Chondrocyte (in vitro differentiated cells): ENCODE measurements around the gene COL20A1. TPM values are rescaled to one million over a fixed set of nuclear protein-coding genes. Genes with fewer than 3 reads are reported as not detected.
A peak's percentile ranks its signal among the peaks of the same experiment; 100 is the strongest.

Experiments
- DNase-seq: peaks from one replicate; pipeline ENCODE4 v3.0.0; 2021; ENCODE audit warnings: mixed read lengths, low spot score
- H3K27ac Mint-ChIP-seq: one replicate; pipeline ENCODE4 v1.8.0; 2021; ENCODE audit warnings: mild to moderate bottlenecking, moderate library complexity, mixed read lengths; ENCODE audit not compliant: unreplicated experiment
- H3K27me3 Mint-ChIP-seq: 2 replicates; pipeline ENCODE4 v1.8.0; 2021; ENCODE audit warnings: low read depth, mixed read lengths
- H3K36me3 Mint-ChIP-seq: 2 replicates; pipeline ENCODE4 v1.8.0; 2021; ENCODE audit warnings: low read depth, mixed read lengths
- H3K4me1 Mint-ChIP-seq: 2 replicates; pipeline ENCODE4 v1.8.0; 2021; ENCODE audit warnings: low read depth, mild to moderate bottlenecking, mixed read lengths
- H3K4me3 Mint-ChIP-seq: one replicate; pipeline ENCODE4 v1.8.0; 2021; ENCODE audit warnings: mild to moderate bottlenecking, moderate library complexity, mixed read lengths; ENCODE audit not compliant: unreplicated experiment
- H3K9me3 Mint-ChIP-seq: 2 replicates; pipeline ENCODE4 v1.8.0; 2021; ENCODE audit warnings: low read depth, mixed read lengths
- total RNA-seq: library from RNA; stranded (reverse); gene quantifications from 3 replicates; pipeline ENCODE4 v1.2.1, GENCODE V29; 2021
- TF ChIP-seq, protein P1 (sequence below): fragments of 200-600 bp; sonication (generic); IDR thresholded peaks from 2 replicates; pipeline ENCODE4 v1.5.0; 2021; ENCODE audit warnings: antibody characterized with exemption, mild to moderate bottlenecking, moderate library complexity

COL20A1 gene
- total RNA-seq, 1 donor from 2014 or later, result not detected

DNA sequence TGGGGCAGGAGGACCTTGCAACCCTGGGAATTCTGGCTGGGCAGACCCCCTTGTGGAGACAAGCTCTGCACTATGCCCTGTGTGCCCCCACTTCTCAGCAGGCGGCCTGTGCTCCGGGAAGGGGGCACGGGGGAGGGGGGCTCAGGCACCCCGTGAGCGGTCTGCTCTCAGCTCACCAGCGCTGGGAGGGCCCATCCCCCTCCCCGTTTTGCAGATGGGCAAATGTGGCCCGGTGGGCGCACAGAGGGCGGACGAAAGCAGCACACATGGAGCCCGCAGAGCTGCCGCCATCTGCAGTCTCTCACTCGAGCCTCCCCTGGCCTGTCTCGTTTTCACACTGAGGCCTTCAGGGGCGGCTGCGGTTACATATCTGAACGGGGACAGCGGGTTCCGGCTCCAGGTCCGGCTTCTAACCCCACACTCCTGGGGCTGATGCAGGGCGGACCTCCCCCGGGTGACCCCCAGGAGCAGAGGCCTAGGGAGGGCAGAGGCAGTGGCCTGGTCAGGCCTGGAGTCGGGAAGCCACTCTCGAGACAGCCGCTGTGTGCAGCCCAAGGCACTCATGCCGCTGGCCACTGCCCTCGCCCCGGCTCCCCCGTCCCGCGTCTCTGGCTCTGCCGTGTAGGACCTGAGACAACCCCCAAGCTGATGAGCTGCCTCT, 54.2 kb downstream of the COL20A1 start:
- Mint-ChIP-seq H3K27ac (no peak overlapping the region), H3K36me3 (peaks cover under 1% of the 10 kb centered on the region), H3K9me3 (no peaks in the 10 kb centered on the region), H3K4me1 (peaks cover 3% of the 10 kb centered on the region), H3K4me3 (no peak overlapping the region), H3K27me3 (peaks cover 12% of the 10 kb centered on the region)
- TF ChIP-seq, protein P1, sequence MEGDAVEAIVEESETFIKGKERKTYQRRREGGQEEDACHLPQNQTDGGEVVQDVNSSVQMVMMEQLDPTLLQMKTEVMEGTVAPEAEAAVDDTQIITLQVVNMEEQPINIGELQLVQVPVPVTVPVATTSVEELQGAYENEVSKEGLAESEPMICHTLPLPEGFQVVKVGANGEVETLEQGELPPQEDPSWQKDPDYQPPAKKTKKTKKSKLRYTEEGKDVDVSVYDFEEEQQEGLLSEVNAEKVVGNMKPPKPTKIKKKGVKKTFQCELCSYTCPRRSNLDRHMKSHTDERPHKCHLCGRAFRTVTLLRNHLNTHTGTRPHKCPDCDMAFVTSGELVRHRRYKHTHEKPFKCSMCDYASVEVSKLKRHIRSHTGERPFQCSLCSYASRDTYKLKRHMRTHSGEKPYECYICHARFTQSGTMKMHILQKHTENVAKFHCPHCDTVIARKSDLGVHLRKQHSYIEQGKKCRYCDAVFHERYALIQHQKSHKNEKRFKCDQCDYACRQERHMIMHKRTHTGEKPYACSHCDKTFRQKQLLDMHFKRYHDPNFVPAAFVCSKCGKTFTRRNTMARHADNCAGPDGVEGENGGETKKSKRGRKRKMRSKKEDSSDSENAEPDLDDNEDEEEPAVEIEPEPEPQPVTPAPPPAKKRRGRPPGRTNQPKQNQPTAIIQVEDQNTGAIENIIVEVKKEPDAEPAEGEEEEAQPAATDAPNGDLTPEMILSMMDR, result no peak
- DNase-seq, result peak; percentile 88

DNA sequence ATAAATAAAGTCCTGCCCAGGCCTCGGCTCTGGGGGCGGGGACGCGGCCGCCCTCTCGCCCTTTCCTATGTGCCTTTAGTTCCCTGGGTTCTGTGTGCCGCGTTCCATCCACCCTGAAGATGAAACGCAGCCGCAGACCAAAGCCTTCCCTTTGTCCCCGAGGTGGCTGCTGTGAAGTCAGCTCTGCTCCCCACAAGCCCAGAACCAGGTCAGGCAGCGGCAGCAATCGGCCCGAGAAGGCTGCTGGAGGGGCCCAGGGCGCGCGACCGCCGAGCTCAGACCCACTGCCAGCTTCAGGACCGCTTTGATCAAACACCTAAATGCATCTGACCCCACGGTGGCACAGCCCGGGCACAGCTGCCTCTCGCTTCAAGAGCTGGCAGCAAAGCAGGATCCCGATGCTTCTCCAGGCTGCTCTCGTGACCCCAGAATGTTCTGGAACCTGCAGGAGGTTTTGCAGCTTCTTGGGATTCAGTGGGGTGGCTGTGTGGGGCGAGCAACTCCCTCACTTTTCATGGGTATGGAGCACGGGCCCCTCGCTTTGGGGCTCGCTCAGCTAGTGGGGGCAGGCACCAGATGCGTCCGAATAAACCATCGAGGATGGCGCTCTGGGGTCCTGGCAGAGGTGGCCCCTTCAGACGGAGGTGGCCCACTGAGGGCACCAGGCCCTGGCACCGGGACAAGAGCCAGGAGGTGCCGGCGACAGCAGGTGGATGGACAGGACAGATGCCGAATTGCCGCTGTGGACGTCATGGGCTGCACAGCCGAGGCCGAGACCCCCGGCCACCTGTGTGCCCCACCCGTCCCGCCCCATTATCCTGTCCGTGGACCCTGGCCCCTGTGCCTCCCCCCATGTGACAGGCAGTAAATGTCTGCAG, 55.2 kb downstream of the COL20A1 start:
- TF ChIP-seq, protein P1, result no peak
- peaks cover 8% of the 10 kb centered on the region for H3K27me3 Mint-ChIP-seq
- H3K27ac Mint-ChIP-seq, result no peak overlapping the region
- DNase-seq, result peak; percentile 80
- H3K36me3 Mint-ChIP-seq, result no peaks in the 10 kb centered on the region
- peaks cover 3% of the 10 kb centered on the region for H3K4me1 Mint-ChIP-seq
- no peak overlapping the region for H3K4me3 Mint-ChIP-seq
- H3K9me3 Mint-ChIP-seq, result no peaks in the 10 kb centered on the region

DNA sequence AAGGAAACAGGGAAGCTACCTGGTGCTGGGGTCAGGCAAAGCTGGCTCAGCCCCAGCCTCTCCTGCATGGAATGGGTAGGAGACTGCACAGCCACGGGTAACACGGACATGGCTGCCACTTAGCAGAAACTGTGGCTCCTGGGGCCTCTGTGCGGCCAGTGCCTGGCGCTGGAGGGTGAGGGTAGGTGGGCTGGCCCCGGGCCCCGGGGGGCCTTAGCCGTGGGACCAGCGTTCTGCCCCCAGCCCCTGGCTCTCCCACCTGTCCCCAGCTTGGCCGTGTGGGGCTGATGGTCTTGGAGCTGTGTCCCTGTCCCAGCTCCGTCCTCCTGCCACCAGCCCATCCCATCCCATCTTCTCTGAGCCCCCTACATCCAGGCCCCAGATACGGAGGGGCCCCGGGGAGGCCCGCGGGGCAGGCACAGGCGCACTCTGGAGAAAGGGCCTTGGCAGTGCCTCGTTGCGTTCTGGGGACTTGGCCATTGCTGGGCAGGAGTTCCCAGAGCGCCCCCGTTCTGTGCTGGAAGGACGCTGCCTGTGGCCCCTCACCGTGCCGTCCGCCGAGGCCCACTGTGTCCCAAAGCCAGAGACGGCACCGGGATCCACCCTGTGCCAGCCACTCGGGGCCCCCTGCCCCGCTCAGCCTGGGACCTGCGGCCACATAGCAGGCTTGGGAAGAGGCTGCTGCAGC, 56.0 kb downstream of the COL20A1 start:
- TF ChIP-seq, protein P1, result no peak
- Mint-ChIP-seq H3K27me3 (peaks cover 3% of the 10 kb centered on the region), H3K4me1 (peaks cover 1% of the 10 kb centered on the region), H3K36me3 (no peaks in the 10 kb centered on the region), H3K9me3 (no peaks in the 10 kb centered on the region), H3K27ac (no peak overlapping the region), H3K4me3 (no peak overlapping the region)
- DNase-seq, result no peak

DNA sequence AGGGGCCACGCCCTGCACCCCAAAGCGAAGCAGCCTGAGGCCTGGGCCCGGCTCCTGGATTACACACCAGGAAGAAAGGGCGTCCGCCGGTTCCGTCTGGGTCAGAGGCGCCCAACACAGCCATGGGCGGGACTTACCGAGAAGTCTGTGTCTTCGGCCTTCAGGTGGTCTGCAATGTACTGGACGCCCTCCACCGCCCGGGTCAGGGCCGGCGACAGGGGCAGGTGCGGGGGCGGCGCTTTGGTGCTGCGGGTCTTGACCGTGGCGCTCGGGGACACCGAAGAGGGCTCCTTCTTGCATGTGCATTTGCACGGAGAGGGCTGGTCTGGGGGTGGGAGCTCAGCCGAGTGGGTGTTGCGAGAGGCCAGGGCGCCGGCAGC, 56.5 kb downstream of the COL20A1 start:
- H3K9me3 Mint-ChIP-seq, result no peaks in the 10 kb centered on the region
- H3K27ac Mint-ChIP-seq, result no peak overlapping the region
- peaks cover 2% of the 10 kb centered on the region for H3K27me3 Mint-ChIP-seq
- H3K4me3 Mint-ChIP-seq, result no peak overlapping the region
- H3K4me1 Mint-ChIP-seq, result no peaks in the 10 kb centered on the region
- no peak for DNase-seq
- H3K36me3 Mint-ChIP-seq, result no peaks in the 10 kb centered on the region
- TF ChIP-seq, protein P1, result no peak

DNA sequence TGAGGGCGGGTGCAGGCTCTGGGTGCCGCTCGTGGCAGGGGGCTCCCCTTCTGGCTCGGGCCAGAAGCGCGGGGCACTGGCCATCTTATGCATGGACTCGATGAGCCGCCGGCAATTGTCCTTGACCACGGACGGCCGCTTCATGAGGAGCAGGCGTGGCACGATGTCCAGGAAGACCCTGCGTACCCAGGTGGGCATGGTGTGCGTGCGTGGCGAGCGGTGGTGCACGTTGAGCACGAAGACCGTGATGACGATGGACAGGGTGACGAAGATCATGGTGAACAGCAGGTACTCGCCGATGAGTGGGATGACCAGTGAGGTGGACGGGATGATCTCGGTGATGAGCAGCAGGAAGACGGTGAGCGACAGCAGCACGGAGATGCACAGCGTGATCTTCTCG, 57.2 kb downstream of the COL20A1 start:
- Mint-ChIP-seq H3K27me3 (peaks cover 7% of the 10 kb centered on the region), H3K27ac (no peak overlapping the region), H3K4me3 (no peak overlapping the region), H3K4me1 (no peaks in the 10 kb centered on the region), H3K9me3 (no peaks in the 10 kb centered on the region), H3K36me3 (no peaks in the 10 kb centered on the region)
- TF ChIP-seq, protein P1, result no peak
- DNase-seq, result no peak
